ENCODE measurements around the gene GPR6. TPM values are rescaled to one million over a fixed set of nuclear protein-coding genes. Genes with fewer than 3 reads are reported as not detected.

The GPR6 gene
- total and polyA plus RNA-seq, 7 donors: not detected

GRCh38 chr6:109946979-109947378 lies 31.1 kb upstream of the GPR6 start:
- WGBS, 2 donors: 81 to 90% methylated on average over 4 of the region's 4 CpGs
- DNase-seq: no peak

GRCh38 chr6:109949281-109950065 lies 28.6 kb upstream of the GPR6 start:
- 88 to 89% methylated on average over 19 of the region's 19 CpGs for WGBS, 2 donors
- Histone ChIP-seq H3K36me3 (no peaks in the 10 kb centered on the region), H3K27me3 (no peaks in the 10 kb centered on the region), H3K9me3 (no peaks in the 10 kb centered on the region), H3K4me3 (no peak overlapping the region), H3K27ac (no peak overlapping the region), H3K4me1 (no peaks in the 10 kb centered on the region)
- intact Hi-C loops (cut with DNase I): no loop called here
- TF ChIP-seq EP300 (IDR thresholded peaks at IDR 0.05) (no peak), CTCF (IDR thresholded peaks at IDR 0.05) (no peak), POLR2A (IDR thresholded peaks at IDR 0.05) (no peak), POLR2AphosphoS5 (IDR thresholded peaks at IDR 0.05) (no peak)
- DNase-seq: no peak

More at GRCh38 chr6:109946979-109947378, 31.1 kb upstream of the GPR6 start:
- no peaks in the 10 kb centered on the region for H3K4me1 ChIP-seq
- H3K27me3 ChIP-seq: no peaks in the 10 kb centered on the region
- no peak overlapping the region for H3K27ac ChIP-seq
- no peaks in the 10 kb centered on the region for H3K36me3 ChIP-seq
- TF ChIP-seq EP300 (IDR thresholded peaks at IDR 0.05) (no peak), CTCF (IDR thresholded peaks at IDR 0.05) (no peak), POLR2A (IDR thresholded peaks at IDR 0.05) (no peak), POLR2AphosphoS5 (IDR thresholded peaks at IDR 0.05) (no peak)
- intact Hi-C loops (cut with DNase I): no loop called here
- H3K9me3 ChIP-seq: no peaks in the 10 kb centered on the region
- no peak overlapping the region for H3K4me3 ChIP-seq

GRCh38 chr6:109955491-109955890 lies 22.6 kb upstream of the GPR6 start:
- intact Hi-C loops (cut with DNase I): no loop called here
- TF ChIP-seq POLR2A (IDR thresholded peaks at IDR 0.05): no peak
- no peak for TF ChIP-seq EP300 (IDR thresholded peaks at IDR 0.05)
- no peak for TF ChIP-seq POLR2AphosphoS5 (IDR thresholded peaks at IDR 0.05)
- TF ChIP-seq CTCF (IDR thresholded peaks at IDR 0.05): no peak
- H3K27me3 ChIP-seq: no peaks in the 10 kb centered on the region
- H3K27ac ChIP-seq: no peak overlapping the region
- no peak overlapping the region for H3K4me3 ChIP-seq
- 96 to 97% methylated on average over 2 of the region's 2 CpGs for WGBS, 2 donors
- no peak for DNase-seq
- no peaks in the 10 kb centered on the region for H3K9me3 ChIP-seq
- H3K36me3 ChIP-seq: no peaks in the 10 kb centered on the region
- H3K4me1 ChIP-seq: no peaks in the 10 kb centered on the region

GRCh38 chr6:109958626-109959025 lies 19.5 kb upstream of the GPR6 start:
- Histone ChIP-seq H3K9me3 (no peaks in the 10 kb centered on the region), H3K4me1 (no peaks in the 10 kb centered on the region), H3K27me3 (no peaks in the 10 kb centered on the region), H3K27ac (no peak overlapping the region), H3K4me3 (no peak overlapping the region), H3K36me3 (no peaks in the 10 kb centered on the region)
- 97% methylated on average over 1 of the region's 1 CpG for WGBS, 2 donors
- intact Hi-C loops (cut with DNase I): no loop called here
- no peak for DNase-seq
- TF ChIP-seq EP300 (IDR thresholded peaks at IDR 0.05) (no peak), POLR2AphosphoS5 (IDR thresholded peaks at IDR 0.05) (no peak), POLR2A (IDR thresholded peaks at IDR 0.05) (no peak), CTCF (IDR thresholded peaks at IDR 0.05) (no peak)

Measured in sigmoid colon (tissue), 7 donors.